Subcutaneous adipose tissue (tissue), 4 donors: ENCODE measurements around the gene KCNMA1. TPM values are rescaled to one million over a fixed set of nuclear protein-coding genes. Genes with fewer than 3 reads are reported as not detected.

ENCODE experiments used
- CTCF ChIP-seq: fragments of 450-650 bp; IDR thresholded peaks from one replicate; pipeline ENCODE4 v1.5.1; 2016; ENCODE audit warnings: low read depth, mild to moderate bottlenecking, control low read depth, antibody characterized with exemption, moderate library complexity
- total RNA-seq, 4 donors: library from RNA; depleted of rRNA; stranded (reverse); fragments of >200 nt; gene quantifications; one replicate each; pipeline ENCODE4 v1.1.0, GENCODE V29; 2016

The KCNMA1 gene
- total RNA-seq, 4 donors from 2014 or later = 10.3 to 91.5 (median 23.8) TPM

GRCh38 chr10:77533146-77533886 lies 104.3 kb downstream of the KCNMA1 start:
- no peak for TF ChIP-seq CTCF

- no peak for TF ChIP-seq CTCF
Observed at GRCh38 chr10:77532068-77532467, 105.5 kb downstream of the KCNMA1 start.

DNA sequence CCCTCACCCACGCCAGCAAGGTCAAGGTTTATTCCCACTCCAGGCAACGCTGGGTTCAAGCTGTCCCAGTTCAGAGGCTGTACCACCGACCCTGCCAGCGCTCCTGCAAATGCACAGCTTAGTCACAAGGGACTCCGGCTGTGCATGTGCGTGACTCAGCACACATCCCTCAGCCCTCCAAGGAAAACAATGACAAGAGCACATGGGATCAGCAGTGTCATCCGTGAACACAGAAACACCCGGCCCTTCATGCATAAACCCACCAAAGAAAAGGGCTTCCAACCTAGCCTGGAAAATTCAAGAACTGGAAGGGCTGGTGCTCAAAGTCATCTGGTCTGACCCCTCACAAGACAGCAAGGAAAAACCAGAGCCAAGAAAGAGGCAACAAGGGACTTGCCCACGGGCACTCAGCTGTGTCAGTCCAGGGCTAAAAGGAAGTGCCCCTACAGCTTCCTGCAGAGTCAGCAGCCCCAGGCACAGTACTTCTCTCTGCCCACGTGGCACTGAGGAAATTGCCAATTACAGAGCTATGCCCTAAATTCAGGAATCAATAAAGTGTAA lies 106.1 kb downstream of the KCNMA1 start:
- no peak for TF ChIP-seq CTCF

GRCh38 chr10:77530011-77530410 lies 107.6 kb downstream of the KCNMA1 start:
- TF ChIP-seq CTCF = no peak

DNA sequence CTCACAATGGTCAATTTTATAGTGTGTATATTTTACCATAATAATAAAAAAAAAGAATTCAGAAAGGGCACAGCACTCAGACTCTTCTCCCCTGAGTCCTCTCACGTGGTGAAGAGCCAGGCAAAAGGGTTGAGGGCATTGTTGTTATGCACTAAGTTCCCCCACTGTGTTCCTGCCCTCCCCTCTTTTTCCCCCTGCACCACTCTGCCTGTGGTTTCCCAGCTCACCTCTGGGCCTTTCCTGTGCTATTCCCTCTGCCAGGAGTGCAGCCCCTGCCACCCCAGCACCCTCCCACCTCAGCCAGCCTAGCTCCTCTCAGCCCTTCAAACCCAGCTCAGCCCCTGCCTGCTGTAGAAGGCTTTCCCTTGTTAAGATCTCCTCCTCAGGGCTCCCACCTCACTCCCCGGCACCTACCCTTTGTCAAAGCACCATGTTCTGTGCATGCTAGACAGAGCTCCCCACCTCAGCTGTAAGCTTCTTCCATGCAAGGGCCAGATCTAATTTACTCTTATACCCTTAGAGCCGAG lies 108.5 kb downstream of the KCNMA1 start:
- no peak for TF ChIP-seq CTCF

DNA sequence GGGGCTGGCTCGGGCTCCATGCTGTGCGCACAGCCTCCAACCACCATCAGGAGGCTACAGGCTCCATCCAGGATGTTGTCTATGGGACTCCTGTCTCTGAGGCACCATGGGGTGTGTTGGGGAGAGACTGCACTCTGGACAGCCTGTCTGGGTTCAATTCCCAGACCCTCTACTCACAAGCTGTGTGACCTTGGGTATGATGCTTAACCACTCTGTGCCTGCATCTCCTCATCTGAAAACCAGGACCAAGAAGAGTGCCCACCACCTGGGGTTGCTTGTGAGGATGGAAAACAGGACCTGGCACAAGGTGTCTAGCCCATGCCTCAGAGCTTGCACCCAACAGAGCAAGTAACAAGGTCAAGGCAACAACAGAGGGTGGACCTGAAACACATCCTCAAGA lies 109.8 kb downstream of the KCNMA1 start:
- TF ChIP-seq CTCF = no peak

DNA sequence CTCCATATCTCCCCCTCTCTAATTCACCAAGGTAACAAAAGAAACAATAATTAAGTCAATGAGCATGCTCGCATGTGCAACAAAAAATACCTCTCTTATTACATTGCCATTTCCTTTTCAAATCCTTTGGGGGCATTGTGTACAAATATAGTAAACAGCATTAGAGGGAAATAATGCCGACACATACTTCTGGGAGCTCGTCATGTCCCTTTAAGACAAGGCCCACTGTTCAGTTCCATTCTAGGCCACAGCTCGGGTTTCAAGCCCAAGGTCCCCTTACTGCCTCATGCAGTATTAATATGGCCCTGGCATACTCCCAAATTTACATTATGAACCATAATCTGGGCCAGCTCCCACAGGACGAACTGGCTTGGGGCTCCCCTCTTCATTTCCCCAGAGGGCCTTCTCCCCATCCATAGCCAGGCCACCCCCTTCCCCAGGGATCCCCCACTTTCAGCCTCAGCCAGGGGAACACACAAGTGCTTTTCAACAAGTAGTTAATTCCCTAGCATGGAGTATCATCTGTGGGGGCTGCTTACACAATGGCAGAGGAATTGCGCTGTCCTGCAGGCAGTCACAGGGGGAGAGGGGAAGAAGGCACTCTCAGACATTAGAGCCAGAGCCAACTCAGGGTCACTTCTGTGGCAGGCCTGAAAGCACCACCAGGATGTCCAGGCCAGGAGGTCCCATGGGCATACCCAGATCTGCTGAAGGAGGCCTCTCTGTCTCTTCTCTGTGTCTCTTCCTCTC lies 110.6 kb downstream of the KCNMA1 start:
- no peak for TF ChIP-seq CTCF
